SK-N-SH treated with all-trans-retinoic acid at 6 μM for 48 hours (cell line): ENCODE results near the gene SPINK4.

ENCODE experiments used
- CSDC2 ChIP-seq: fragments of 250-450 bp; sonication (Bioruptor Pico); IDR thresholded peaks from 2 replicates; pipeline ENCODE4 v1.5.0; 2020; ENCODE audit warnings: mild to moderate bottlenecking, moderate library complexity
- GLIS3 ChIP-seq: fragments of 250-450 bp; sonication (Bioruptor Pico); IDR thresholded peaks from 2 replicates; pipeline ENCODE4 v1.5.0; 2020; ENCODE audit warnings: mild to moderate bottlenecking, moderate library complexity
- PPARA ChIP-seq: fragments of 250-450 bp; sonication (Bioruptor Pico); IDR thresholded peaks from 2 replicates; pipeline ENCODE4 v1.5.0; 2020; ENCODE audit warnings: mild to moderate bottlenecking, borderline replicate concordance
- RARB ChIP-seq: fragments of 250-450 bp; sonication (Bioruptor Pico); IDR thresholded peaks from 2 replicates; pipeline ENCODE4 v1.8.0; 2021; ENCODE audit warnings: mild to moderate bottlenecking, moderate library complexity
- TCF4 ChIP-seq: fragments of 250-450 bp; sonication (Bioruptor Pico); IDR thresholded peaks from 2 replicates; pipeline ENCODE4 v1.8.0; 2021; ENCODE audit warnings: mild to moderate bottlenecking, moderate library complexity, borderline replicate concordance
- TOX ChIP-seq: fragments of 250-450 bp; sonication (Bioruptor Pico); IDR thresholded peaks from 2 replicates; pipeline ENCODE4 v1.8.0; 2021; ENCODE audit warnings: mild to moderate bottlenecking, moderate library complexity, borderline replicate concordance
- ZC3H10 ChIP-seq: fragments of 250-450 bp; sonication (Bioruptor Pico); IDR thresholded peaks from 2 replicates; pipeline ENCODE4 v1.5.1; 2021; ENCODE audit warnings: mild to moderate bottlenecking, moderate library complexity
- ZFP3 ChIP-seq: fragments of 250-450 bp; sonication (Bioruptor Pico); IDR thresholded peaks from 2 replicates; pipeline ENCODE4 v1.5.0; 2020; ENCODE audit warnings: mild to moderate bottlenecking, moderate library complexity
- ZNF565 ChIP-seq: fragments of 450-650 bp; formaldehyde crosslinking; conservative IDR thresholded peaks from 2 replicates; pipeline ENCODE4 v1.5.0; 2020; ENCODE audit warnings: low read depth, mild to moderate bottlenecking, moderate library complexity
- ZNF70 ChIP-seq: fragments of 450-650 bp; formaldehyde crosslinking; IDR thresholded peaks from 2 replicates; pipeline ENCODE4 v1.5.0; 2020; ENCODE audit warnings: mild to moderate bottlenecking, moderate library complexity
- ZNF8 ChIP-seq: fragments of 450-650 bp; formaldehyde crosslinking; IDR thresholded peaks from 2 replicates; pipeline ENCODE4 v1.5.0; 2020; ENCODE audit warnings: mild to moderate bottlenecking, moderate library complexity
- TF ChIP-seq, protein P1 (sequence below): fragments of 250-450 bp; sonication (Bioruptor Pico); IDR thresholded peaks from 2 replicates; pipeline ENCODE4 v1.8.0; 2020; ENCODE audit warnings: mild to moderate bottlenecking, moderate library complexity, borderline replicate concordance
- TF ChIP-seq, protein P2 (sequence below): fragments of 250-450 bp; sonication (Bioruptor Pico); IDR thresholded peaks from 2 replicates; pipeline ENCODE4 v1.5.1; 2020; ENCODE audit warnings: low read depth, mild to moderate bottlenecking, moderate library complexity

DNA sequence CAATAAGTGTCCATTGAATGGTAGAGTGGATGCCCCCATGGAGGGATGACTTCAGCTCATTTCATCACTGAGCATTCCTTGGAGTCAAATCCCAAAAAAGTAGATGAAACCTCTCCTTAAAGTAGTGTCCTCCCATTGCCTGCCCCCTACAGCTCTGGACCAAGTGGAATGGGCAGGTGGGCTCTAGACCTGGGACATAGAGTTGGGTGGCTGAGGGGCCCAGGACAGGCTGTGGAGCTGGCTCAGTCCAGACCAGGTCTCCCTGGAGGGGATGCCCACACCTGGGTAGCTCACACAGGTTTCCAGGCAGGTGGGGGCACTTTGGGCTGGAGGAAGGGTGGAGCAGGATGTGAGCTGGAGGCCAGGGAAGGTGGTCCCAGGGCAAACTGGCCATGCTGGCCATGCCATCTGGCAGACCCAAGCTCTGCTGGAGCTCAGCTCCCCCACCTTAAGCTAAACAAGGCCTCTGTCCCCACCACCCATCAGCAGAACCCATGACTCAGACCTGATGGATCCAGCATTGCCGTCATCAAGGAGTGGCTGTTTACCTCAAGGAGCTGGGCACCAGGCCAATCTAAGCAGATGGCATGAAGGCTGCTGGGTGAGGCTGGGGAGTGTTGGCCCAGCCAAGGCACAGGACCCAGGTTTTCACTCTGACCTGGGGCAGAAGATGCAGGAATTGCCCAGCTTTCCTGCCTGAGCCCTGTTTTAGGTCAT lies 6.2 kb upstream of the SPINK4 start:
- TF ChIP-seq ZC3H10 (CRISPR knock-in tag) (no peak), TOX (CRISPR knock-in tag) (no peak), TCF4 (no peak), ZFP3 (CRISPR knock-in tag) (peak; percentile 40; the same call in 1 of the 2 replicates), ZNF565 (CRISPR knock-in tag) (no peak), ZNF8 (CRISPR knock-in tag) (no peak), GLIS3 (no peak), ZNF70 (CRISPR knock-in tag) (no peak), RARB (CRISPR knock-in tag) (no peak), CSDC2 (CRISPR knock-in tag) (no peak), PPARA (CRISPR knock-in tag) (no peak)
- TF ChIP-seq, protein P1, sequence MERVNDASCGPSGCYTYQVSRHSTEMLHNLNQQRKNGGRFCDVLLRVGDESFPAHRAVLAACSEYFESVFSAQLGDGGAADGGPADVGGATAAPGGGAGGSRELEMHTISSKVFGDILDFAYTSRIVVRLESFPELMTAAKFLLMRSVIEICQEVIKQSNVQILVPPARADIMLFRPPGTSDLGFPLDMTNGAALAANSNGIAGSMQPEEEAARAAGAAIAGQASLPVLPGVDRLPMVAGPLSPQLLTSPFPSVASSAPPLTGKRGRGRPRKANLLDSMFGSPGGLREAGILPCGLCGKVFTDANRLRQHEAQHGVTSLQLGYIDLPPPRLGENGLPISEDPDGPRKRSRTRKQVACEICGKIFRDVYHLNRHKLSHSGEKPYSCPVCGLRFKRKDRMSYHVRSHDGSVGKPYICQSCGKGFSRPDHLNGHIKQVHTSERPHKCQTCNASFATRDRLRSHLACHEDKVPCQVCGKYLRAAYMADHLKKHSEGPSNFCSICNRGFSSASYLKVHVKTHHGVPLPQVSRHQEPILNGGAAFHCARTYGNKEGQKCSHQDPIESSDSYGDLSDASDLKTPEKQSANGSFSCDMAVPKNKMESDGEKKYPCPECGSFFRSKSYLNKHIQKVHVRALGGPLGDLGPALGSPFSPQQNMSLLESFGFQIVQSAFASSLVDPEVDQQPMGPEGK (CRISPR knock-in tag), result no peak
- TF ChIP-seq, protein P2, sequence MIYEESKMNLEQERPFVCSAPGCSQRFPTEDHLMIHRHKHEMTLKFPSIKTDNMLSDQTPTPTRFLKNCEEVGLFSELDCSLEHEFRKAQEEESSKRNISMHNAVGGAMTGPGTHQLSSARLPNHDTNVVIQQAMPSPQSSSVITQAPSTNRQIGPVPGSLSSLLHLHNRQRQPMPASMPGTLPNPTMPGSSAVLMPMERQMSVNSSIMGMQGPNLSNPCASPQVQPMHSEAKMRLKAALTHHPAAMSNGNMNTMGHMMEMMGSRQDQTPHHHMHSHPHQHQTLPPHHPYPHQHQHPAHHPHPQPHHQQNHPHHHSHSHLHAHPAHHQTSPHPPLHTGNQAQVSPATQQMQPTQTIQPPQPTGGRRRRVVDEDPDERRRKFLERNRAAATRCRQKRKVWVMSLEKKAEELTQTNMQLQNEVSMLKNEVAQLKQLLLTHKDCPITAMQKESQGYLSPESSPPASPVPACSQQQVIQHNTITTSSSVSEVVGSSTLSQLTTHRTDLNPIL, result no peak
